GM23338 (cell line): ENCODE measurements around the gene RGS17. TPM values are rescaled to one million over a fixed set of nuclear protein-coding genes. Genes with fewer than 3 reads are reported as not detected.

Experiments used
- ATAC-seq: fragments of 200-7000 bp; cut with Tn5 transposase; 3 replicates; pipeline ENCODE4 v1.9.1; 2020
- DNase-seq: peaks from one replicate; pipeline ENCODE4 v3.0.0-alpha.2; 2015; ENCODE audit warnings: low spot score
- H2AFZ ChIP-seq: fragments of 200-600 bp; sonication (generic); 2 replicates; pipeline ENCODE4 v1.8.0; 2016; ENCODE audit warnings: antibody characterized with exemption, mild to moderate bottlenecking, moderate library complexity
- H3F3A ChIP-seq: fragments of 200-600 bp; sonication (generic); replicated peaks from 2 replicates; pipeline ENCODE4 v1.8.0; 2017; ENCODE audit warnings: antibody characterized with exemption, mixed run types, low read depth
- H3K27ac ChIP-seq: fragments of 200-600 bp; sonication (generic); 2 replicates; pipeline ENCODE4 v1.6.1; 2016; ENCODE audit warnings: low read depth
- H3K27me3 ChIP-seq: fragments of 200-600 bp; sonication (generic); 2 replicates; pipeline ENCODE4 v1.8.0; 2016; ENCODE audit warnings: mild to moderate bottlenecking, mixed run types, moderate library complexity; ENCODE audit not compliant: insufficient read depth
- H3K36me3 ChIP-seq: fragments of 200-600 bp; sonication (generic); 2 replicates; pipeline ENCODE4 v1.8.0; 2016; ENCODE audit warnings: mild to moderate bottlenecking; ENCODE audit not compliant: insufficient read depth
- H3K4me1 ChIP-seq: fragments of 200-600 bp; sonication (generic); 2 replicates; pipeline ENCODE4 v1.8.0; 2016; ENCODE audit warnings: mild to moderate bottlenecking, moderate library complexity; ENCODE audit not compliant: insufficient read depth
- H3K4me2 ChIP-seq: fragments of 200-600 bp; sonication (generic); 2 replicates; pipeline ENCODE4 v1.7.1; 2017; ENCODE audit warnings: mixed run types
- H3K4me3 ChIP-seq: fragments of 200-600 bp; sonication (generic); 2 replicates; pipeline ENCODE4 v1.6.1; 2016; ENCODE audit warnings: mixed run types
- H3K79me2 ChIP-seq: fragments of 200-600 bp; sonication (generic); replicated peaks from 2 replicates; pipeline ENCODE4 v1.8.0; 2017; ENCODE audit warnings: mild to moderate bottlenecking; ENCODE audit not compliant: insufficient read depth
- H3K9me2 ChIP-seq: fragments of 200-600 bp; sonication (generic); 2 replicates; pipeline ENCODE4 v1.8.0; 2017; ENCODE audit not compliant: insufficient read depth
- H4K20me1 ChIP-seq: fragments of 200-600 bp; sonication (generic); replicated peaks from 2 replicates; pipeline ENCODE4 v1.8.0; 2017; ENCODE audit warnings: mild to moderate bottlenecking; ENCODE audit not compliant: insufficient read depth
- H3K27ac Mint-ChIP-seq: 2 replicates; pipeline ENCODE4 v1.8.0; 2020; ENCODE audit warnings: inconsistent platforms, mild to moderate bottlenecking, moderate library complexity, mixed read lengths
- H3K27me3 Mint-ChIP-seq: 3 replicates; pipeline ENCODE4 v1.8.0; 2022; ENCODE audit warnings: low read depth, mild to moderate bottlenecking, moderate library complexity, mixed read lengths, inconsistent platforms; ENCODE audit not compliant: insufficient read depth, poor library complexity
- H3K36me3 Mint-ChIP-seq: 3 replicates; pipeline ENCODE4 v1.8.0; 2021; ENCODE audit warnings: low read depth, mild to moderate bottlenecking, inconsistent platforms, moderate library complexity, mixed read lengths
- H3K4me1 Mint-ChIP-seq: 3 replicates; pipeline ENCODE4 v1.8.0; 2020; ENCODE audit warnings: mild to moderate bottlenecking, inconsistent platforms, mixed read lengths
- H3K4me3 Mint-ChIP-seq: 3 replicates; pipeline ENCODE4 v1.8.0; 2021; ENCODE audit warnings: moderate library complexity, mild to moderate bottlenecking, inconsistent platforms, mixed read lengths
- H3K9me3 Mint-ChIP-seq: 3 replicates; pipeline ENCODE4 v1.8.0; 2020; ENCODE audit warnings: moderate library complexity, mild to moderate bottlenecking, inconsistent platforms, mixed read lengths
- CREB1 ChIP-seq: fragments of 250-450 bp; sonication (Bioruptor Pico); IDR thresholded peaks from 2 replicates; pipeline ENCODE4 v1.5.0; 2020; ENCODE audit warnings: low read depth, mild to moderate bottlenecking, moderate library complexity
- CTCF ChIP-seq, 2 experiments: fragments of 200-600 bp in 1 of 2; sonication (generic) in 1 of 2; conservative IDR thresholded peaks; 2 replicates each; pipeline versions ENCODE4 v1.5.1 to v1.6.1; 2016 to 2017; ENCODE audit warnings: antibody characterized with exemption in 2 of 2, low read depth in 2 of 2, mild to moderate bottlenecking in 2 of 2, moderate library complexity in 1 of 2
- ETS1 ChIP-seq: IDR thresholded peaks from 2 replicates; pipeline ENCODE4 v1.6.1; 2016; ENCODE audit warnings: antibody characterized with exemption
- EZH2 ChIP-seq: fragments of 200-600 bp; sonication (generic); IDR thresholded peaks from one replicate; pipeline ENCODE4 v1.8.0; 2017; ENCODE audit warnings: antibody characterized with exemption, mild to moderate bottlenecking, low read depth; ENCODE audit not compliant: unreplicated experiment
- EZH2phosphoT487 ChIP-seq: fragments of 200-600 bp; sonication (generic); IDR thresholded peaks from one replicate; pipeline ENCODE4 v1.8.1; 2018; ENCODE audit warnings: antibody characterized with exemption; ENCODE audit not compliant: unreplicated experiment
- JUNB ChIP-seq: IDR thresholded peaks from one replicate; pipeline ENCODE4 v1.6.1; 2016; ENCODE audit warnings: antibody characterized with exemption; ENCODE audit not compliant: unreplicated experiment
- NANOG ChIP-seq: IDR thresholded peaks from 2 replicates; pipeline ENCODE4 v1.6.1; 2016; ENCODE audit warnings: antibody characterized with exemption, borderline replicate concordance
- POLR2AphosphoS5 ChIP-seq: IDR thresholded peaks from 2 replicates; pipeline ENCODE4 v1.6.1; 2016; ENCODE audit warnings: antibody characterized with exemption, low read depth
- REST ChIP-seq: IDR thresholded peaks from one replicate; pipeline ENCODE4 v1.6.1; 2018; ENCODE audit warnings: antibody characterized with exemption; ENCODE audit not compliant: unreplicated experiment
- STAT1 ChIP-seq: IDR thresholded peaks from one replicate; pipeline ENCODE4 v1.6.1; 2016; ENCODE audit warnings: antibody characterized with exemption; ENCODE audit not compliant: unreplicated experiment
- ZNF114 ChIP-seq: fragments of 250-450 bp; sonication (Bioruptor Pico); IDR thresholded peaks from 2 replicates; pipeline ENCODE4 v1.5.0; 2020; ENCODE audit warnings: mild to moderate bottlenecking, moderate library complexity
- ZNF331 ChIP-seq: fragments of 250-450 bp; sonication (Bioruptor Pico); IDR thresholded peaks from 2 replicates; pipeline ENCODE4 v1.5.0; 2020; ENCODE audit warnings: low read depth, mild to moderate bottlenecking, moderate library complexity
- ZNF462 ChIP-seq: fragments of 250-450 bp; sonication (Bioruptor Pico); IDR thresholded peaks from 2 replicates; pipeline ENCODE4 v1.5.0; 2020; ENCODE audit warnings: mild to moderate bottlenecking, moderate library complexity
- polyA plus RNA-seq: library from polyadenylated mRNA; unstranded; fragments of >200 nt; fragmentation: Nextera tagmentation; extraction: Ambion mirVana; gene quantifications from 2 replicates; pipeline ENCODE4 v1.2.1, GENCODE V29; 2016
- total RNA-seq: library from RNA; depleted of rRNA; stranded (reverse); fragments of >200 nt; shearing (Covaris generic); gene quantifications from 2 replicates; pipeline ENCODE4 v1.2.3, GENCODE V29; 2014

RGS17 gene
- total and polyA plus RNA-seq, 2 experiments from 2014 or later: 12.1 to 12.3 TPM

GRCh38 chr6:153051801-153052200, 79.3 kb downstream of the RGS17 start:
- H2AFZ ChIP-seq: no peak overlapping the region
- H3K27ac ChIP-seq: no peak overlapping the region
- H3K4me1 Mint-ChIP-seq: peaks cover 17% of the 10 kb centered on the region
- peaks cover 7% of the 10 kb centered on the region; the same call in 1 of the 2 replicates for H3K9me2 ChIP-seq
- H3K4me3 Mint-ChIP-seq: no peak overlapping the region
- H4K20me1 ChIP-seq: no peaks in the 10 kb centered on the region
- no peaks in the 10 kb centered on the region for H3K36me3 ChIP-seq
- no peaks in the 10 kb centered on the region for H3F3A ChIP-seq
- H3K4me1 ChIP-seq: no peaks in the 10 kb centered on the region
- TF ChIP-seq ETS1 (no peak), STAT1 (no peak), CREB1 (CRISPR knock-in tag) (no peak), EZH2phosphoT487 (no peak), NANOG (no peak), REST (no peak), ZNF114 (CRISPR knock-in tag) (no peak), JUNB (no peak), POLR2AphosphoS5 (no peak), ZNF462 (CRISPR knock-in tag) (no peak), EZH2 (no peak), CTCF (conservative IDR thresholded peaks at IDR 0.05; ENCODE audit: low read depth in 2 of 2) (no peak), ZNF331 (CRISPR knock-in tag) (no peak)
- no peaks in the 10 kb centered on the region for H3K27me3 Mint-ChIP-seq
- H3K27ac Mint-ChIP-seq: no peak overlapping the region
- no peak for ATAC-seq
- H3K36me3 Mint-ChIP-seq: peaks cover 18% of the 10 kb centered on the region; the same call in 2 of the 3 replicates
- H3K79me2 ChIP-seq: no peaks in the 10 kb centered on the region
- H3K9me3 Mint-ChIP-seq: peaks cover 9% of the 10 kb centered on the region; the same call in 1 of the 3 replicates
- H3K4me3 ChIP-seq: no peak overlapping the region
- H3K4me2 ChIP-seq: no peak overlapping the region
- DNase-seq: no peak
- H3K27me3 ChIP-seq: no peaks in the 10 kb centered on the region
